Activated naive CD4-positive, alpha-beta T cell treated with anti-CD3 and anti-CD28 coated beads, Interleukin-2, amount 50 U/mL, for 24 hours (primary cell): ENCODE data around the gene SEPTIN5.

Experiments used
- H3K27ac Mint-ChIP-seq: one replicate; pipeline ENCODE4 v1.8.0; 2021; ENCODE audit warnings: mild to moderate bottlenecking, mixed read lengths
- H3K27me3 Mint-ChIP-seq: one replicate; pipeline ENCODE4 v1.8.0; 2021; ENCODE audit warnings: mixed read lengths
- H3K36me3 Mint-ChIP-seq: one replicate; pipeline ENCODE4 v1.8.0; 2021; ENCODE audit warnings: mixed read lengths
- H3K4me1 Mint-ChIP-seq: one replicate; pipeline ENCODE4 v1.8.0; 2021; ENCODE audit warnings: mixed read lengths
- H3K4me3 Mint-ChIP-seq: one replicate; pipeline ENCODE4 v1.8.0; 2021; ENCODE audit warnings: mild to moderate bottlenecking, mixed read lengths
- H3K9me3 Mint-ChIP-seq: one replicate; pipeline ENCODE4 v1.8.0; 2021; ENCODE audit warnings: mixed read lengths

Gene SEPTIN5

GRCh38 chr22:19731361-19732135 is 17.2 kb downstream of the SEPTIN5 start:
- Mint-ChIP-seq H3K9me3 (no peaks in the 10 kb centered on the region), H3K36me3 (no peaks in the 10 kb centered on the region), H3K27me3 (peaks cover 1% of the 10 kb centered on the region), H3K4me1 (peaks cover 4% of the 10 kb centered on the region), H3K27ac (no peak overlapping the region), H3K4me3 (no peak overlapping the region)

- H3K27me3 Mint-ChIP-seq: peaks cover under 1% of the 10 kb centered on the region
- no peak overlapping the region for H3K4me3 Mint-ChIP-seq
Measured at GRCh38 chr22:19732403-19733113, 18.3 kb downstream of the SEPTIN5 start.

GRCh38 chr22:19733755-19734154 is 19.5 kb downstream of the SEPTIN5 start:
- Mint-ChIP-seq H3K27me3 (no peaks in the 10 kb centered on the region), H3K4me1 (peaks cover 4% of the 10 kb centered on the region), H3K4me3 (no peak overlapping the region), H3K36me3 (no peaks in the 10 kb centered on the region), H3K27ac (no peak overlapping the region), H3K9me3 (no peaks in the 10 kb centered on the region)

More at GRCh38 chr22:19732403-19733113, 18.3 kb downstream of the SEPTIN5 start:
- H3K4me1 Mint-ChIP-seq: peaks cover 4% of the 10 kb centered on the region
- no peaks in the 10 kb centered on the region for H3K9me3 Mint-ChIP-seq
- no peak overlapping the region for H3K27ac Mint-ChIP-seq
- no peaks in the 10 kb centered on the region for H3K36me3 Mint-ChIP-seq

- Mint-ChIP-seq H3K27me3 (no peaks in the 10 kb centered on the region), H3K36me3 (no peaks in the 10 kb centered on the region), H3K27ac (no peak overlapping the region), H3K4me3 (no peak overlapping the region), H3K9me3 (no peaks in the 10 kb centered on the region), H3K4me1 (peaks cover 4% of the 10 kb centered on the region)
Measured at GRCh38 chr22:19734163-19734562, 19.9 kb downstream of the SEPTIN5 start.

GRCh38 chr22:19734837-19735382 is 20.6 kb downstream of the SEPTIN5 start:
- no peaks in the 10 kb centered on the region for H3K27me3 Mint-ChIP-seq
- H3K9me3 Mint-ChIP-seq: no peaks in the 10 kb centered on the region
- no peaks in the 10 kb centered on the region for H3K36me3 Mint-ChIP-seq
- H3K27ac Mint-ChIP-seq: no peak overlapping the region
- H3K4me1 Mint-ChIP-seq: peaks cover 4% of the 10 kb centered on the region
- no peak overlapping the region for H3K4me3 Mint-ChIP-seq

GRCh38 chr22:19735665-19736510 is 21.6 kb downstream of the SEPTIN5 start:
- Mint-ChIP-seq H3K4me3 (no peak overlapping the region), H3K27me3 (no peaks in the 10 kb centered on the region), H3K27ac (no peak overlapping the region), H3K9me3 (no peaks in the 10 kb centered on the region), H3K4me1 (no peaks in the 10 kb centered on the region), H3K36me3 (no peaks in the 10 kb centered on the region)

- Mint-ChIP-seq H3K4me1 (no peaks in the 10 kb centered on the region), H3K27me3 (no peaks in the 10 kb centered on the region), H3K27ac (no peak overlapping the region), H3K36me3 (no peaks in the 10 kb centered on the region), H3K9me3 (no peaks in the 10 kb centered on the region), H3K4me3 (no peak overlapping the region)
Measured at GRCh38 chr22:19737846-19738663, 23.8 kb downstream of the SEPTIN5 start.

GRCh38 chr22:19738664-19739447 is 24.6 kb downstream of the SEPTIN5 start:
- H3K36me3 Mint-ChIP-seq: no peaks in the 10 kb centered on the region
- no peak overlapping the region for H3K27ac Mint-ChIP-seq
- no peak overlapping the region for H3K4me3 Mint-ChIP-seq
- no peaks in the 10 kb centered on the region for H3K27me3 Mint-ChIP-seq
- H3K4me1 Mint-ChIP-seq: no peaks in the 10 kb centered on the region
- H3K9me3 Mint-ChIP-seq: no peaks in the 10 kb centered on the region

- Mint-ChIP-seq H3K4me1 (no peaks in the 10 kb centered on the region), H3K36me3 (no peaks in the 10 kb centered on the region), H3K27ac (no peak overlapping the region), H3K9me3 (no peaks in the 10 kb centered on the region), H3K4me3 (no peak overlapping the region), H3K27me3 (no peaks in the 10 kb centered on the region)
Measured at GRCh38 chr22:19739448-19739895, 25.2 kb downstream of the SEPTIN5 start.

- Mint-ChIP-seq H3K27ac (no peak overlapping the region), H3K36me3 (no peaks in the 10 kb centered on the region), H3K4me1 (no peaks in the 10 kb centered on the region)
Measured at GRCh38 chr22:19739911-19740449, 25.7 kb downstream of the SEPTIN5 start.

GRCh38 chr22:19740586-19740985 is 26.3 kb downstream of the SEPTIN5 start:
- Mint-ChIP-seq H3K36me3 (no peaks in the 10 kb centered on the region), H3K27ac (no peak overlapping the region), H3K9me3 (no peaks in the 10 kb centered on the region), H3K4me3 (no peak overlapping the region), H3K27me3 (no peaks in the 10 kb centered on the region), H3K4me1 (no peaks in the 10 kb centered on the region)

More at GRCh38 chr22:19739911-19740449, 25.7 kb downstream of the SEPTIN5 start:
- Mint-ChIP-seq H3K4me3 (no peak overlapping the region), H3K9me3 (no peaks in the 10 kb centered on the region), H3K27me3 (no peaks in the 10 kb centered on the region)

- Mint-ChIP-seq H3K4me3 (no peak overlapping the region), H3K36me3 (no peaks in the 10 kb centered on the region), H3K27me3 (no peaks in the 10 kb centered on the region), H3K4me1 (no peaks in the 10 kb centered on the region), H3K9me3 (no peaks in the 10 kb centered on the region), H3K27ac (no peak overlapping the region)
Measured at GRCh38 chr22:19741053-19741452, 26.8 kb downstream of the SEPTIN5 start.

GRCh38 chr22:19742160-19743066 is 28.1 kb downstream of the SEPTIN5 start:
- Mint-ChIP-seq H3K27ac (no peak overlapping the region), H3K4me3 (no peak overlapping the region), H3K9me3 (no peaks in the 10 kb centered on the region), H3K4me1 (no peaks in the 10 kb centered on the region), H3K36me3 (no peaks in the 10 kb centered on the region), H3K27me3 (no peaks in the 10 kb centered on the region)
